OCI-LY7 (cell line): ENCODE results near the gene TRIP13. TPM values are rescaled to one million over a fixed set of nuclear protein-coding genes. Genes with fewer than 3 reads are reported as not detected.

Experiments
- BruUV-seq: library from RNA; stranded (reverse); fragments of 400-500 nt; replicated peaks from 2 replicates; lab custom pipeline; 2021; lab: Mats Ljungman, UMichigan
- CTCF ChIA-PET: fragments of 300-600 bp; sonication (Branson Sonifier 250); formaldehyde crosslinking; loops from one replicate; lab custom pipeline; 2022; ENCODE audit warnings: antibody characterized with exemption; ENCODE audit not compliant: unreplicated experiment; lab: Charles Lee
- POLR2A ChIA-PET: fragments of 300-600 bp; sonication (Branson Sonifier 250); formaldehyde crosslinking; loops from one replicate; lab custom pipeline; 2022; ENCODE audit warnings: antibody characterized with exemption; lab: Charles Lee
- DNase-seq: peaks from one replicate; pipeline ENCODE4 v3.0.0-alpha.2; 2015; ENCODE audit warnings: low spot score
- H2AFZ ChIP-seq: fragments of 200-600 bp; sonication (generic), shearing (Covaris generic); 2 replicates; pipeline ENCODE4 v1.6.1; 2014; ENCODE audit warnings: mild to moderate bottlenecking, antibody characterized with exemption, low read length, moderate library complexity
- H3K27ac ChIP-seq: fragments of 200-600 bp; sonication (generic); 2 replicates; pipeline ENCODE4 v1.5.1; 2014; ENCODE audit warnings: mixed run types, low read depth, mild to moderate bottlenecking, moderate library complexity, low read length, inconsistent platforms; ENCODE audit not compliant: poor library complexity, severe bottlenecking
- H3K36me3 ChIP-seq: fragments of 200-600 bp; sonication (generic); 2 replicates; pipeline ENCODE4 v1.6.1; 2014; ENCODE audit warnings: mild to moderate bottlenecking, antibody characterized with exemption, low read length, moderate library complexity, mixed read lengths; ENCODE audit not compliant: insufficient read depth
- H3K4me1 ChIP-seq: fragments of 200-600 bp; sonication (generic); 2 replicates; pipeline ENCODE4 v1.5.1; 2014; ENCODE audit warnings: mild to moderate bottlenecking, low read length; ENCODE audit not compliant: insufficient read depth, poor library complexity, severe bottlenecking
- H3K4me2 ChIP-seq: fragments of 200-600 bp; sonication (generic); 2 replicates; pipeline ENCODE4 v1.6.1; 2014; ENCODE audit warnings: mild to moderate bottlenecking, low read length
- H3K4me3 ChIP-seq: fragments of 200-600 bp; sonication (generic); 2 replicates; pipeline ENCODE4 v1.5.1; 2014; ENCODE audit warnings: mild to moderate bottlenecking, low read depth, low read length; ENCODE audit not compliant: poor library complexity, severe bottlenecking
- H3K79me2 ChIP-seq: fragments of 200-600 bp; sonication (generic); 2 replicates; pipeline ENCODE4 v1.6.1; 2016; ENCODE audit warnings: low read depth, mild to moderate bottlenecking, low read length, moderate library complexity, mixed read lengths; ENCODE audit not compliant: insufficient read depth
- H3K9me2 ChIP-seq: fragments of 200-600 bp; sonication (generic); 2 replicates; pipeline ENCODE4 v1.6.1; 2016; ENCODE audit warnings: mild to moderate bottlenecking, low read length, mixed read lengths; ENCODE audit not compliant: insufficient read depth
- H3K9me3 ChIP-seq: fragments of 200-600 bp; sonication (generic); 2 replicates; pipeline ENCODE4 v1.6.1; 2014; ENCODE audit warnings: mild to moderate bottlenecking, mixed run types, low read length, mixed read lengths
- H4K20me1 ChIP-seq: fragments of 200-600 bp; sonication (generic); 2 replicates; pipeline ENCODE4 v1.6.1; 2014; ENCODE audit warnings: mild to moderate bottlenecking, antibody characterized with exemption, low read length, moderate library complexity, mixed read lengths; ENCODE audit not compliant: insufficient read depth
- EZH2phosphoT487 ChIP-seq: fragments of 200-600 bp; sonication (generic); IDR thresholded peaks from 2 replicates; pipeline ENCODE4 v1.6.1; 2018; ENCODE audit warnings: low read depth, borderline replicate concordance, mild to moderate bottlenecking, mixed run types, antibody characterized with exemption, low read length, moderate library complexity, mixed read lengths
- intact Hi-C: fragments of 100-400 bp; cut with micrococcal nuclease; formaldehyde crosslinking; loops from one replicate; pipeline ENCODE4 v1.10.0; 2022; ENCODE audit not compliant: unreplicated experiment
- total RNA-seq, 2 experiments: library from RNA; depleted of rRNA in 1 of 2; stranded (reverse); fragments of >200 nt in 1 of 2; shearing (Covaris generic) in 1 of 2; gene quantifications; 2 replicates each; pipeline ENCODE4 v1.2.3, GENCODE V29; 2014 to 2022
- TF ChIP-seq, protein P1 (sequence below): fragments of 200-600 bp; sonication (generic); conservative IDR thresholded peaks from 2 replicates; pipeline ENCODE4 v1.5.1; 2014; ENCODE audit warnings: mild to moderate bottlenecking, antibody characterized with exemption, low read length, moderate library complexity, mixed read lengths

The TRIP13 gene
- total RNA-seq, 2 experiments from 2014 or later, result 46.6 to 59.4 TPM

DNA sequence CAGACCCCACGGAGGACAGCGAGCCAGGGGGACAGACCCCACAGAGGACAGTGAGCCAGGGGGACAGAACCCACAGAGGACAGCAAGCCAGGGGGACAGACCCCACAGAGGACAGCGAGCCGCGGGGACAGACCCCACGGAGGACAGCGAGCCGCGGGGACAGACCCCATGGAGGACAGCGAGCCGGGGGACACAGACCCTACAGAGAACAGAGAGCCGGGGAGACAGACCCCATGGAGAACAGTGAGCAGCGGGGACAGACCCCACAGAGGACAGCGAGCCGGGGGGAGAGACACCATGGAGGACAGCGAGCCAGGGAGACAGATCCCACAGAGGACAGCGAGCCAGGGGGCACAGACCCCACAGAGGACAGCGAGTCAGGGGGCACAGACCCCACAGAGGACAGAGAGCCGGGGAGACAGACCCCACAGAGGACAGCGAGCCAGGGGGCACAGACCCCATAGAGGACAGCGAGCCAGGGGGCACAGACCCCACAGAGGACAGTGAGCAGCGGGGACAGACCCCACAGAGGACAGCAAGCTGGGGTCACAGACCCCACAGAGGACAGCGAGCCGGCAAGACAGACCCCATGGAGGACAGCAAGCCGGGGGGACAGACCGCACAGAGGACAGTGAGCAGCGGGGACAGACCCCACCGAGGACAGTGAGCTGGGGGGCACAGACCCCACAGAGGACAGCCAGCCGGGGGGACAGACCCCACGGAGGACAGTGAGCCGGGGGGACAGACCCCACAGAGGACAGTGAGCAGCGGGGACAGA, 37.5 kb upstream of the TRIP13 start:
- no peaks in the 10 kb centered on the region for H3K79me2 ChIP-seq
- no peak for DNase-seq
- no peak overlapping the region for H3K4me2 ChIP-seq
- TF ChIP-seq, protein P1, sequence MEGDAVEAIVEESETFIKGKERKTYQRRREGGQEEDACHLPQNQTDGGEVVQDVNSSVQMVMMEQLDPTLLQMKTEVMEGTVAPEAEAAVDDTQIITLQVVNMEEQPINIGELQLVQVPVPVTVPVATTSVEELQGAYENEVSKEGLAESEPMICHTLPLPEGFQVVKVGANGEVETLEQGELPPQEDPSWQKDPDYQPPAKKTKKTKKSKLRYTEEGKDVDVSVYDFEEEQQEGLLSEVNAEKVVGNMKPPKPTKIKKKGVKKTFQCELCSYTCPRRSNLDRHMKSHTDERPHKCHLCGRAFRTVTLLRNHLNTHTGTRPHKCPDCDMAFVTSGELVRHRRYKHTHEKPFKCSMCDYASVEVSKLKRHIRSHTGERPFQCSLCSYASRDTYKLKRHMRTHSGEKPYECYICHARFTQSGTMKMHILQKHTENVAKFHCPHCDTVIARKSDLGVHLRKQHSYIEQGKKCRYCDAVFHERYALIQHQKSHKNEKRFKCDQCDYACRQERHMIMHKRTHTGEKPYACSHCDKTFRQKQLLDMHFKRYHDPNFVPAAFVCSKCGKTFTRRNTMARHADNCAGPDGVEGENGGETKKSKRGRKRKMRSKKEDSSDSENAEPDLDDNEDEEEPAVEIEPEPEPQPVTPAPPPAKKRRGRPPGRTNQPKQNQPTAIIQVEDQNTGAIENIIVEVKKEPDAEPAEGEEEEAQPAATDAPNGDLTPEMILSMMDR, result no peak
- no peak for TF ChIP-seq EZH2phosphoT487
- no peaks in the 10 kb centered on the region for H3K4me1 ChIP-seq
- POLR2A ChIA-PET, result no interaction called here
- no peaks in the 10 kb centered on the region for H3K9me3 ChIP-seq
- no peak overlapping the region for H2AFZ ChIP-seq
- BruUV-seq, result no TSS peak
- CTCF ChIA-PET, result no interaction called here
- no peak overlapping the region for H3K4me3 ChIP-seq
- H3K9me2 ChIP-seq, result no peaks in the 10 kb centered on the region
- no peak overlapping the region for H3K27ac ChIP-seq
- 0 out of 2 replicates have a peak, but pooled peaks cover 3% of the 10 kb centered on the region for H3K36me3 ChIP-seq
- intact Hi-C loops, result no loop called here
- no peaks in the 10 kb centered on the region for H4K20me1 ChIP-seq

DNA sequence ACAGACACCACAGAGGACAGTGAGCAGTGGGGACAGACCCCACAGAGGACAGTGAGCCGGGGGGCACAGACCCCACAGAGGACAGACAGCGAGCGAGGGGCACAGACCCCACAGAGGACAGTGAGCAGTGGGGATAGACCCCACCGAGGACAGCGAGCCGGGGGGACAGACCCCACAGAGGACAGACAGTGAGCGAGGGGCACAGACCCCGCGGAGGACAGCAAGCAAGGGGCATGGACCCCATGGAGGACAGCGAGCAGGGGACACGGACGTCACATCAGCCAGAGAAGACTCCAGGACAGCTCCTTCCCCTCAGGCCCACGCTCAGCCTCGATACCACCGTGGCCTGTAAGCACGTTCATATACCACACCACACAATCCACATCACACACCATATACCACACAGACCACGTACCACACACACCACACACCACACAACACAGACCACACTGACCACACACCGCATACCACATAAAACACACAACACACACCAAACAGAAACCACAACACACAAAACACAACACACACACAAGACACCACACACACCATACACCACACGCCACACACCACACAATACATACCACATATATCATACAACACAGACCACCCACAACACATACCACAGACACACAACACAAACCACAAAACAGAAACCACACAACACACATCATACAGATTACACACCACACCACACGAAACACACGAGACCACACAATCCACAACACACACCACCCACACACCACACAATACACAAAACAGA, 36.7 kb upstream of the TRIP13 start:
- H3K4me2 ChIP-seq, result no peak overlapping the region
- no peaks in the 10 kb centered on the region for H3K4me1 ChIP-seq
- no peaks in the 10 kb centered on the region for H3K9me3 ChIP-seq
- DNase-seq, result no peak
- no peaks in the 10 kb centered on the region for H3K9me2 ChIP-seq
- ChIA-PET POLR2A (no interaction called here), CTCF (no interaction called here)
- H3K4me3 ChIP-seq, result no peak overlapping the region
- no peak overlapping the region for H2AFZ ChIP-seq
- no peak overlapping the region for H3K27ac ChIP-seq
- no peaks in the 10 kb centered on the region for H4K20me1 ChIP-seq
- no TSS peak for BruUV-seq
- H3K79me2 ChIP-seq, result no peaks in the 10 kb centered on the region
- intact Hi-C loops, result no loop called here
- TF ChIP-seq EZH2phosphoT487, result no peak
- 0 out of 2 replicates have a peak, but pooled peaks cover 3% of the 10 kb centered on the region for H3K36me3 ChIP-seq

DNA sequence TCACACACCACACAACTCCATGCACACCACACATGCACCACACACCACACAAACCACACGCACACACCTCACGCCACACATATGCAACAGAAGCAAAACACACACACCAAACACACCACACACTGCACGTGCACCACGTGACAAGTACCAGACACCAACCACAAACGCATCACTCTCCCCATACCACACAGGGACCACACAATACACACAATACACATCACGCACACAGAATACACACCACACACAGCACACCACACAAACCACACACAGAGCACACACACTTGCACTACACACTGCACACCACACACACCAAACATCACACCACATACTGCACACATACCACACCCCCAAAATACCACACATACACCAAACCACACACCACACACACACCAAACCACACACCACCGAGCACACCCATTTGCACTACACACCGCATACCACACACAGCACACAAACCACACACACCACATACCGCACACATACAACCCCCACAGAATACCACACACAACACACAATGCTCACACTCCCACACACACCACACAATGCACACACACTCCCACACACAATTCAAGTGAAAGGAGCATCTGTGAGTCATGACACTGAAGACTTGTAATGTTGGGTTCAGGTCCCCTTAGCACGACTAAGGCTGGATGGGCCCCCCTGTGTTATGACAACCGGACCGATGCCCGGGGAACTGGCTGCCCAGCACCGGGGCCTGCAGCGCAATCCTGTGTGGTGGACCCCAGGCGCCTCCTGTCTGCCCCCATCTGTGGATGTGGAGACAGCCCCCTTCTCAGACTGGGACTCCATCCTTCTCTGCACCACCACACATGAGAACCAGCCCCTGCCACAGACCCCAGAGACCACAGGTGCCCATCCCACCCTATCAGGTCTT, 35.9 kb upstream of the TRIP13 start:
- ChIA-PET POLR2A (no interaction called here), CTCF (no interaction called here)
- Histone ChIP-seq H3K9me3 (no peaks in the 10 kb centered on the region), H3K4me3 (no peak overlapping the region), H3K36me3 (peaks cover 7% of the 10 kb centered on the region; the same call in 1 of the 2 replicates), H4K20me1 (no peaks in the 10 kb centered on the region), H3K27ac (no peak overlapping the region), H3K4me2 (no peak overlapping the region), H3K4me1 (no peaks in the 10 kb centered on the region), H3K79me2 (no peaks in the 10 kb centered on the region), H2AFZ (no peak overlapping the region), H3K9me2 (no peaks in the 10 kb centered on the region)
- DNase-seq, result no peak
- intact Hi-C loops, result no loop called here
- no TSS peak for BruUV-seq
- TF ChIP-seq, protein P1, result no peak
- TF ChIP-seq EZH2phosphoT487, result no peak
